Measurements from ENCODE around the gene GSK3B.

Gene GSK3B

DNA sequence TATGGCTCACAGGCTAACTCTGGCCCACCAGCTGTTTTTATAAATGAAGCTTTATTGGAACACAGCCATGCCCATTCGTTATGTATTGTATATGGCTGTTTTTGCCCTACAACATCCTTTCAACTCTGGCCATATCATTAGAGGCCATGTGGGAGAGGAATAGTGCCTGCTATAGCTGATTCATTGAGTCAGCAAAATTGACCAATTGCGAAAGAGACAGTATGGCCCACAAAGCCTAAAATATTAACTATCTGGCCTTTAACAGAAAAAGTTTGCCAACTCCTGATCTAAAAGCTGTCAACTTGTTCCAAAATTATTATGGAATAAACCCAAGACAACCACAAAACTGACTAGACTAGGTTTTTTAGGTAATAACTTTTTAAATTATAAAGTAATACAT, 311.0 kb downstream of the GSK3B start:
- no peaks in the 10 kb centered on the region for H3K36me3 ChIP-seq (ENCODE audit: control insufficient read depth, insufficient read depth, low read length)
- no peaks in the 10 kb centered on the region for H3K4me1 ChIP-seq (ENCODE audit: control insufficient read depth, insufficient read depth, low read length, poor library complexity, severe bottlenecking)
- WGBS, 2 experiments (ENCODE audit: insufficient coverage in 2 of 2), result no CpG with 5 or more reads among the region's 2 CpGs
- no peaks in the 10 kb centered on the region for H3K9me3 ChIP-seq (ENCODE audit: control insufficient read depth, low read length)
- no peak overlapping the region for H3K4me3 ChIP-seq (ENCODE audit: extremely low read depth, insufficient read depth, low read length, poor library complexity, severe bottlenecking)
- no peak overlapping the region for H3K27ac ChIP-seq (ENCODE audit: low read depth, low read length, severe bottlenecking)

DNA sequence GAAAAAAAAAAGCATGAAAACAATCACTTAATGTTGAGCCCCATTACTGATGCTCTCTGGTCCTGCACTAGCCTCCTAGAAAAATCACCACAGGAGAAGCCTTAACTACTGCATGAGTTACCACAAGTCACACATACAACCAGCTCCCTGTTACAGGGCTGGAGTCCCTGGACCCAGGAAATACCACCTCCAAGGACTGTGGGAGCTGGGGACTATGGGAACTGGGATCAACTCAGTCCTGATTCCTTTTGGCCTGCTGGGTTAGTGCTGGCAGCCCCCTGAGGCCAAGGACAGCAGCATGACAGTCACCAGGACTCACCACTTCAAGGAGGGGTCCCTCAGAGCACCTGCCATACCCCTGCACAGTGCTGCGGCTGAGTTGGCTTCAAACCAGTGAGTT, 311.8 kb downstream of the GSK3B start:
- Histone ChIP-seq H3K27ac (ENCODE audit: low read depth, low read length, severe bottlenecking) (no peak overlapping the region), H3K9me3 (ENCODE audit: control insufficient read depth, low read length) (no peaks in the 10 kb centered on the region), H3K4me3 (ENCODE audit: extremely low read depth, insufficient read depth, low read length, poor library complexity, severe bottlenecking) (no peak overlapping the region), H3K4me1 (ENCODE audit: control insufficient read depth, insufficient read depth, low read length, poor library complexity, severe bottlenecking) (no peaks in the 10 kb centered on the region), H3K36me3 (ENCODE audit: control insufficient read depth, insufficient read depth, low read length) (no peaks in the 10 kb centered on the region)
- 71 to 88% methylated on average over 1 of the region's 1 CpG for WGBS, 2 experiments (ENCODE audit: insufficient coverage in 2 of 2)

DNA sequence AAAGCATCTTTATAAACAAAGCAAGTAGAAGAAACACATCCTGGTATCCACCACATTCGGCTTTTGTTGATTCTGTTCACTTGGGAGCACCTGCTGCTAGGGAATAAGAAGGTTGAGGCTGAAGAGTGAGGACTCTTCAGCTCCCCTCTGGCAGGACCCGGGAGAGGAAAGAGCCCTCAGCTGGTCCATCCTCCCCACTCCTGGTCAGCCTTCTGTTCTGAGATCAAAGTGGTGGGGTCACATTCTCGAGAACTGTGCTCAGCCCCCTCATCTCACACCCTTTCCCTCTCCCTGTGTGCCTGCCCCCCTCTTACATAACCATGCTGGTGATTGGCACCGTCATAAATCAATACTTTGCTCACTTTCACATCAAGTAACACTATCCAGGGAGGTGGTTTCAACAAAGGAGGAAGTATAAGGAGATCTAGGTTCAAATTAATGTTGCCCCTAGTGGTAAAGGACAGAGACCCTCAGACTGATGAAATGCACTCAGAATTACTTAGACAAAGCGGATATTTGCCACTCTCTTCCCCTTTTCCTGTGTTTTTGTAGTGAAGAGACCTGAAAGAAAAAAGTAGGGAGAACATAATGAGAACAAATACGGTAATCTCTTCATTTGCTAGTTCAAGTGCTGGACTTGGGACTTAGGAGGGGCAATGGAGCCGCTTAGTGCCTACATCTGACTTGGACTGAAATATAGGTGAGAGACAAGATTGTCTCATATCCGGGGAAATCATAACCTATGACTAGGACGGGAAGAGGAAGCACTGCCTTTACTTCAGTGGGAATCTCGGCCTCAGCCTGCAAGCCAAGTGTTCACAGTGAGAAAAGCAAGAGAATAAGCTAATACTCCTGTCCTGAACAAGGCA, 312.7 kb downstream of the GSK3B start, which contains the start of gene NR1I2:
TSS of gene NR1I2 (plus strand) at position 772 of the 869 bp plus-strand sequence.
- H3K27ac ChIP-seq (ENCODE audit: low read depth, low read length, severe bottlenecking), result no peak within 1 kb of the TSS
- 87 to 91% methylated on average over 6 to 9 of the region's 10 CpGs for WGBS, 2 experiments (ENCODE audit: insufficient coverage in 2 of 2)

DNA sequence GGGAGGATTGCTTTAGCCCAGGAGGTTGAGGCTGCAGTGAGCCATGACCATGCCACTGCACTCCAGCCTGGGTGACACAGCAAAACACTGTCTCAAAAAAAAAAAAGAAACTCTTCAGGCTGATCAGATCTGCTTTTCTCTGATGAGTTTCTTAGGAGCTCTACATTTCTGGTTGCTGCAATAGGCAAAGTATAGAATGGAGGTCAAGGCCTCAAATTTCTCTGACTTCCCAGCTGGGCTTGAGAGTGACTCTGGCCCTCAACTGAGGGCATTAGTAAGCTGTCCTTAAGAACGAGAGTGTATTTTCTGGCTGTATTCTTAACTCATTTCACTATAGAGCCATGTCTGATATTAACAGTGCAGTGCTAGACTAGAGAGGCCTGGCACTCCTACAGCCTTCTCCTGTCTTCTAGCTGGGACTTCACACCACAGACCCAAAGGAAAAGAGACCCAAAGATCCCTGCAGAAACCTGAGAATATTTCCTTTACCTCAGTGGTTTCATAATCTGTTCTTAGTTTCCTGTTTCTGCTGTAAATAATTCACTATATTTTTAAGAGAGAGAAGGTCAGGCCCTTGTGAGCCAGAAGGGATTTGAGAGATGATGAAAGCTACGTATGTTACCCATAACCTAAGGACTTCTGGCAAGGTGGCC, 314.4 kb downstream of the GSK3B start:
- Histone ChIP-seq H3K36me3 (ENCODE audit: control insufficient read depth, insufficient read depth, low read length) (no peaks in the 10 kb centered on the region), H3K4me1 (ENCODE audit: control insufficient read depth, insufficient read depth, low read length, poor library complexity, severe bottlenecking) (no peaks in the 10 kb centered on the region)
- 80 to 83% methylated on average over 1 to 2 of the region's 2 CpGs for WGBS, 2 experiments (ENCODE audit: insufficient coverage in 2 of 2)

More for the DNA sequence above, 312.7 kb downstream of the GSK3B start, which contains the start of gene NR1I2:
- Histone ChIP-seq H3K9me3 (ENCODE audit: control insufficient read depth, low read length) (peaks cover under 1% of the 10 kb centered on the region), H3K4me1 (ENCODE audit: control insufficient read depth, insufficient read depth, low read length, poor library complexity, severe bottlenecking) (no peaks in the 10 kb centered on the region), H3K36me3 (ENCODE audit: control insufficient read depth, insufficient read depth, low read length) (no peaks in the 10 kb centered on the region), H3K4me3 (ENCODE audit: extremely low read depth, insufficient read depth, low read length, poor library complexity, severe bottlenecking) (no peak within 1 kb of the TSS)

DNA sequence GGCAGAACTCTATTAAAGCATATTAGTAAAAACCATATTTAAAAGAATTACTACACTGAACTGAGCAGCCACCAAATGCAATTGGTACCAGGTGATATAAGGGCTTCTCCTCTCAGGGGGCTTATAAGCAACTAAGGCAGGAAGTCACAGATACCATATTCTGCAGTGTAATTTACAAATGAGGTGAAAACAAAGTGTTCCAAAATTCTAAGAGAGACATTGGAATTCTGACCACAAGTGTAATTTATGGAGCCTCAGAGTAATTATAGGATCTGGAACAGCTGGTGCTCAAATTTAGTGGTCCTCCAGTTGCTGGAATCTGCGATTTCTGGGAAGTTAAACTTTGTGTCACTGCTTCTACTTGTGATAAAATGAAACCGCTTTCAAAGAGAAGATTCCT, 315.4 kb downstream of the GSK3B start:
- Histone ChIP-seq H3K4me3 (ENCODE audit: extremely low read depth, insufficient read depth, low read length, poor library complexity, severe bottlenecking) (no peak overlapping the region), H3K4me1 (ENCODE audit: control insufficient read depth, insufficient read depth, low read length, poor library complexity, severe bottlenecking) (no peaks in the 10 kb centered on the region), H3K27ac (ENCODE audit: low read depth, low read length, severe bottlenecking) (no peak overlapping the region), H3K36me3 (ENCODE audit: control insufficient read depth, insufficient read depth, low read length) (no peaks in the 10 kb centered on the region), H3K9me3 (ENCODE audit: control insufficient read depth, low read length) (peaks cover 7% of the 10 kb centered on the region)
- WGBS, 2 experiments (ENCODE audit: insufficient coverage in 2 of 2), result 100% methylated on average over 1 of the region's 2 CpGs

More for the DNA sequence above, 314.4 kb downstream of the GSK3B start:
- Histone ChIP-seq H3K27ac (ENCODE audit: low read depth, low read length, severe bottlenecking) (no peak overlapping the region), H3K9me3 (ENCODE audit: control insufficient read depth, low read length) (peaks cover 7% of the 10 kb centered on the region), H3K4me3 (ENCODE audit: extremely low read depth, insufficient read depth, low read length, poor library complexity, severe bottlenecking) (no peak overlapping the region)

DNA sequence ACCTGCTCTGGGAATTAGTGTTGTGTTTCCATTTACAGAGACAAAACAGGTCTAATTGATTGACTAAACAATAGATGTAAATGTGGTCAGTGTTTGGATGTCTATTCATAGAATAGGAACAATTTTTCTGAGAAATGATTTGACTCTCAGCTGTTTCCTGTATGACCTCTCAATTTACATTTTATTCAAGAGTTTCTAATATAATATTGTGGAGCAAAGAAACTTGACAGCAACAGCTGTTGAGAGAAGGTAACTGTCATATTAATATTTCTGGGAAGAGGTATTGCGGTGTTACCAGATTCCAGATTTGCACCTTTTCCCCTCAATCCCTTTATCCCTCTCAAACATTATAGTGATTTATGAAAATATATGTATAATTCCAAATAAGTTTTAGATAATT, 316.1 kb downstream of the GSK3B start:
- Histone ChIP-seq H3K27ac (ENCODE audit: low read depth, low read length, severe bottlenecking) (no peak overlapping the region), H3K4me1 (ENCODE audit: control insufficient read depth, insufficient read depth, low read length, poor library complexity, severe bottlenecking) (no peaks in the 10 kb centered on the region), H3K9me3 (ENCODE audit: control insufficient read depth, low read length) (peaks cover 7% of the 10 kb centered on the region), H3K4me3 (ENCODE audit: extremely low read depth, insufficient read depth, low read length, poor library complexity, severe bottlenecking) (no peak overlapping the region), H3K36me3 (ENCODE audit: control insufficient read depth, insufficient read depth, low read length) (no peaks in the 10 kb centered on the region)
- WGBS, 2 experiments (ENCODE audit: insufficient coverage in 2 of 2), result no CpG with 5 or more reads among the region's 1 CpG

DNA sequence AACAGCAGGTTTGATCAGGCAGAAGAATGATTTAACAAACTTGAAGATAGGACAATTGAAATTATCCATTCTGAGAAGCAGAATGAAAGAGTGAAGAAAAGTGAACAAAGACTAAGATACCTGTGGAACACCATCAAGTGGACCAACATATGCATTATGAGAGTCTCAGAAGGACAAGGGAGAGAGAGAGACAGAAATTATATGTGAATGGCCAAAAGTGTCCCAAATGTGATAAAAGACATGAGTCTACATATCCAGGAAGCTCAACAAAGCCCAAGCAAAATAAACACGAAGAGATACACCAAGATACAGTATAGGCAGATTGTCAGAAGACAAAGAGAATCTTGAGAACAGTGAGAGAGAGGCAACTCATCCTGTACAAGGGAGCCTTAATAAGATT, 317.9 kb downstream of the GSK3B start:
- peaks cover 7% of the 10 kb centered on the region for H3K9me3 ChIP-seq (ENCODE audit: control insufficient read depth, low read length)
- H3K4me3 ChIP-seq (ENCODE audit: extremely low read depth, insufficient read depth, low read length, poor library complexity, severe bottlenecking), result no peak overlapping the region
- H3K27ac ChIP-seq (ENCODE audit: low read depth, low read length, severe bottlenecking), result no peak overlapping the region
- no peaks in the 10 kb centered on the region for H3K36me3 ChIP-seq (ENCODE audit: control insufficient read depth, insufficient read depth, low read length)
- no CpG with 5 or more reads among the region's 1 CpG for WGBS, 2 experiments (ENCODE audit: insufficient coverage in 2 of 2)
- H3K4me1 ChIP-seq (ENCODE audit: control insufficient read depth, insufficient read depth, low read length, poor library complexity, severe bottlenecking), result no peaks in the 10 kb centered on the region

DNA sequence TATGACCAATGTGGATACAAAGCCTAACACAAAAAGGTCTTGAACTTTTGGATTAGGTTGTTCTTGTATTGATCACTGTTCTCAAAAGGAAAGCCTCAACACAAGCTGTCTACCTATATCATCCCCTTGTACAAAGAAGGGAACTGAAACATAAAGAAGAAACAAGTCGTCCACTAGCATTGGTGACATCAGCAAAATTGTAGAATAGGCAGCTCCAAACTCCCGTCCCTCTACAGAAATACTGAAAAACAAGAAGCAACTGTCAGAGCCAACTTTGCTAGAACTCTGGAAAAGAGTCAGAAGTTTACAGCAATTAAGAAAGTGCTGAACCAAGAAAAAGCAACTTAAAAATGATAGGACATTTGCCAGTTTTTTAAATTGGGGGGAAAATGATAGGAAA, 319.8 kb downstream of the GSK3B start:
- Histone ChIP-seq H3K9me3 (ENCODE audit: control insufficient read depth, low read length) (peaks cover 7% of the 10 kb centered on the region), H3K36me3 (ENCODE audit: control insufficient read depth, insufficient read depth, low read length) (no peaks in the 10 kb centered on the region), H3K4me1 (ENCODE audit: control insufficient read depth, insufficient read depth, low read length, poor library complexity, severe bottlenecking) (no peaks in the 10 kb centered on the region), H3K4me3 (ENCODE audit: extremely low read depth, insufficient read depth, low read length, poor library complexity, severe bottlenecking) (no peak overlapping the region), H3K27ac (ENCODE audit: low read depth, low read length, severe bottlenecking) (no peak overlapping the region)
- 71% methylated on average over 1 of the region's 2 CpGs; no CpG with 5 or more reads in 1 of the 2 experiments for WGBS, 2 experiments (ENCODE audit: insufficient coverage in 2 of 2)
